ENCODE data around the gene SLC22A7. TPM values are rescaled to one million over a fixed set of nuclear protein-coding genes. Genes with fewer than 3 reads are reported as not detected.
A peak's percentile ranks its signal among the peaks of the same experiment; 100 is the strongest.

Gene SLC22A7
- total and polyA plus RNA-seq, 8 donors: not detected

GRCh38 chr6:43331891-43332290 lies 33.8 kb downstream of the SLC22A7 start:
- peaks cover 7 to 19% (median 9%) of the 10 kb centered on the region in 4 donors for H3K4me1 ChIP-seq
- no peak overlapping the region for H3K27ac ChIP-seq
- intact Hi-C loops (cut with DNase I; ENCODE audit: low total_unique reads): loop anchor here (10.0 kb wide), 1 partner anchor 57 kb away; no protein-coding TSS in a partner anchor
- peaks cover 0 to 15% (median 1%) of the 10 kb centered on the region in 4 donors for H3K36me3 ChIP-seq
- H3K27me3 ChIP-seq: no peaks in the 10 kb centered on the region
- 48 to 57% (median 56%) methylated on average over 4 of the region's 4 CpGs for WGBS, 5 donors
- no peak for TF ChIP-seq EP300 (IDR thresholded peaks at IDR 0.05)
- TF ChIP-seq POLR2AphosphoS5 (IDR thresholded peaks at IDR 0.05): no peak
- TF ChIP-seq POLR2A (IDR thresholded peaks at IDR 0.05): no peak
- TF ChIP-seq, protein P1, sequence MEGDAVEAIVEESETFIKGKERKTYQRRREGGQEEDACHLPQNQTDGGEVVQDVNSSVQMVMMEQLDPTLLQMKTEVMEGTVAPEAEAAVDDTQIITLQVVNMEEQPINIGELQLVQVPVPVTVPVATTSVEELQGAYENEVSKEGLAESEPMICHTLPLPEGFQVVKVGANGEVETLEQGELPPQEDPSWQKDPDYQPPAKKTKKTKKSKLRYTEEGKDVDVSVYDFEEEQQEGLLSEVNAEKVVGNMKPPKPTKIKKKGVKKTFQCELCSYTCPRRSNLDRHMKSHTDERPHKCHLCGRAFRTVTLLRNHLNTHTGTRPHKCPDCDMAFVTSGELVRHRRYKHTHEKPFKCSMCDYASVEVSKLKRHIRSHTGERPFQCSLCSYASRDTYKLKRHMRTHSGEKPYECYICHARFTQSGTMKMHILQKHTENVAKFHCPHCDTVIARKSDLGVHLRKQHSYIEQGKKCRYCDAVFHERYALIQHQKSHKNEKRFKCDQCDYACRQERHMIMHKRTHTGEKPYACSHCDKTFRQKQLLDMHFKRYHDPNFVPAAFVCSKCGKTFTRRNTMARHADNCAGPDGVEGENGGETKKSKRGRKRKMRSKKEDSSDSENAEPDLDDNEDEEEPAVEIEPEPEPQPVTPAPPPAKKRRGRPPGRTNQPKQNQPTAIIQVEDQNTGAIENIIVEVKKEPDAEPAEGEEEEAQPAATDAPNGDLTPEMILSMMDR (IDR thresholded peaks at IDR 0.05): no peak
- no peaks in the 10 kb centered on the region for H3K9me3 ChIP-seq
- H3K4me3 ChIP-seq: no peak overlapping the region
- DNase-seq: no peak

- intact Hi-C loops (cut with DNase I; ENCODE audit: low total_unique reads): loop anchor here (10.0 kb wide), 1 partner anchor 60 kb away; no protein-coding TSS in a partner anchor
- H3K4me1 ChIP-seq: peaks cover 7 to 19% (median 9%) of the 10 kb centered on the region in 4 donors
- 17 to 26% (median 18%) methylated on average over 2 of the region's 2 CpGs for WGBS, 5 donors
Observed at GRCh38 chr6:43334466-43335095, 36.5 kb downstream of the SLC22A7 start.

DNA sequence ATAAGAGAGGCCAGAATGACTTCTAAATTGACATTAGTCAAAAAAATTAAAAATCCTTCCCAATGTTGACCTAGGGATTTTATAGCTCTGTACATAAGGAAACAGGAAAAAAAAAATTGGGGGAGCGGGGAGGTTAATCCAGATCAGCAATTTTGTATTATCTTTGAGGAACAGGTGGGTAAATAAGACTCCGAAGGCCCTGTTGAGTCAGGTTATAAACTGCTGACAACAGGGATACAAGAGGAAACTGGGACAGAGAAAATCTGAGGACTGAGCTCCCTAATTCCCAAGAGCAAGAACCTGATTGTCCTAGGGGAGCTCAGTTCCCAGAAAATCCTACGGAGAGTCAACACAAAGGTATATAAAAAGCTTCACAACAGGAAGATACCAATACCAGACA lies 37.4 kb downstream of the SLC22A7 start:
- DNase-seq: peak in 1 of 2 donors; percentile 41
- intact Hi-C loops (cut with DNase I; ENCODE audit: low total_unique reads): loop anchor here (10.0 kb wide), 1 partner anchor 61 kb away; no protein-coding TSS in a partner anchor
- Histone ChIP-seq H3K27me3 (no peaks in the 10 kb centered on the region), H3K9me3 (no peaks in the 10 kb centered on the region), H3K4me3 (no peak overlapping the region), H3K36me3 (peaks cover 21 to 38% (median 35%) of the 10 kb centered on the region in 4 donors), H3K4me1 (peaks cover 7 to 19% (median 9%) of the 10 kb centered on the region in 4 donors), H3K27ac (peak overlapping the region in 2 of 5 donors; percentile 6 to 33)
- WGBS, 5 donors: 37 to 62% (median 49%) methylated on average over 3 of the region's 3 CpGs
- no peak for TF ChIP-seq EP300 (IDR thresholded peaks at IDR 0.05)
- no peak for TF ChIP-seq POLR2AphosphoS5 (IDR thresholded peaks at IDR 0.05)
- TF ChIP-seq, protein P1 (IDR thresholded peaks at IDR 0.05): no peak

More at GRCh38 chr6:43334466-43335095, 36.5 kb downstream of the SLC22A7 start:
- Histone ChIP-seq H3K27ac (peak overlapping the region in 1 of 5 donors; percentile 8), H3K36me3 (peaks cover 13 to 29% (median 26%) of the 10 kb centered on the region in 4 donors), H3K9me3 (no peaks in the 10 kb centered on the region), H3K27me3 (no peaks in the 10 kb centered on the region), H3K4me3 (no peak overlapping the region)
- no peak for TF ChIP-seq EP300 (IDR thresholded peaks at IDR 0.05)
- no peak for TF ChIP-seq POLR2AphosphoS5 (IDR thresholded peaks at IDR 0.05)
- no peak for TF ChIP-seq POLR2A (IDR thresholded peaks at IDR 0.05)
- TF ChIP-seq, protein P1 (IDR thresholded peaks at IDR 0.05): peak in 4 of 7 experiments; percentile 9 to 60 (median 36)
- DNase-seq: peak in 1 of 2 donors; percentile 77

DNA sequence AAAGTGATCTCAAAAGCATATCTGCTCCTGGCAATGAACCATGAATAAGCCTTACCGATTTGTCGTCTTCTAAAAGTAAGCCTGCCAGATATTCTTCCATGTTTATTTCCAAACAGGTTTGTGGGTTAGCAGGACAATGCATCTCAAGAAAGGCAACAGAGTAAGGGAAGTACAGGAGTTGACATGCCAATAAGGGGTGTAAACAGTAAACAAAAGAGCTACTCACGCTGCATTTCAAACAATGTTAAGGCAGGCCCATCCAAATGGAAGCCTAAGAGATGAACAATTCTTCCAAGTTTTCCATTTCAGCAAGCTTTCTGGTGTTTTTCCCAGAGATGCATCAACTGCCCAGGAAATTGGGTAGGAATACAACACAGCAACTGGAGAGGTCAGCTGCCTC lies 38.3 kb downstream of the SLC22A7 start:
- H3K4me3 ChIP-seq: no peak overlapping the region
- intact Hi-C loops (cut with DNase I; ENCODE audit: low total_unique reads): loop anchor here (10.0 kb wide), 1 partner anchor 62 kb away; no protein-coding TSS in a partner anchor
- WGBS, 5 donors: 52 to 67% (median 59%) methylated on average over 3 of the region's 3 CpGs
- H3K9me3 ChIP-seq: no peaks in the 10 kb centered on the region
- TF ChIP-seq POLR2AphosphoS5 (IDR thresholded peaks at IDR 0.05) (no peak), EP300 (IDR thresholded peaks at IDR 0.05) (no peak), POLR2A (IDR thresholded peaks at IDR 0.05) (no peak)
- TF ChIP-seq, protein P1 (IDR thresholded peaks at IDR 0.05): no peak
- no peak overlapping the region for H3K27ac ChIP-seq
- no peak for DNase-seq
- no peaks in the 10 kb centered on the region for H3K27me3 ChIP-seq
- peaks cover 29 to 47% (median 44%) of the 10 kb centered on the region in 4 donors for H3K36me3 ChIP-seq
- peaks cover 7 to 19% (median 9%) of the 10 kb centered on the region in 4 donors for H3K4me1 ChIP-seq
